IMR-90 (cell line): ENCODE data around the gene CAMTA1. TPM values are rescaled to one million over a fixed set of nuclear protein-coding genes. Genes with fewer than 3 reads are reported as not detected.
"Not testable (repeated sequence)": the region's sequence is repeated elsewhere in the genome, so short reads cannot be mapped to it uniquely, and the experiment has no call there.

Source experiments
- ATAC-seq: fragments of 200-7000 bp; cut with Tn5 transposase; 2 replicates; pipeline ENCODE4 v1.9.1; 2020; ENCODE audit warnings: low read depth, mild to moderate bottlenecking, moderate library complexity
- BruUV-seq: library from RNA; stranded (reverse); fragments of 400-500 nt; replicated peaks from 2 replicates; lab custom pipeline; 2021; lab: Mats Ljungman, UMichigan
- CTCF ChIA-PET: fragments of 300-600 bp; formaldehyde crosslinking; extraction: SDS; loops from one replicate; lab custom pipeline; 2021; ENCODE audit warnings: antibody characterized with exemption; lab: Yijun Ruan, JAX
- POLR2A ChIA-PET: fragments of 300-600 bp; sonication (Branson Sonifier 250); formaldehyde crosslinking; loops from one replicate; lab custom pipeline; 2022; ENCODE audit warnings: antibody characterized with exemption; ENCODE audit not compliant: unreplicated experiment; lab: Charles Lee
- DNase-seq: peaks from one replicate; pipeline ENCODE4 v3.0.0; 2013
- H2AFZ ChIP-seq: replicated peaks from 2 replicates; pipeline ENCODE3; 2013; ENCODE audit warnings: low read length, mild to moderate bottlenecking; ENCODE audit not compliant: poor library complexity
- H2AK5ac ChIP-seq: 2 replicates; pipeline ENCODE4 v1.6.1; 2013; ENCODE audit warnings: low read depth, low read length, inconsistent platforms
- H2AK9ac ChIP-seq: replicated peaks from 2 replicates; pipeline ENCODE3; 2013; ENCODE audit warnings: mild to moderate bottlenecking, low read depth, low read length, moderate library complexity; ENCODE audit not compliant: poor library complexity
- H2BK120ac ChIP-seq: 2 replicates; pipeline ENCODE4 v1.6.1; 2013; ENCODE audit warnings: low read depth, low read length, inconsistent platforms
- H2BK15ac ChIP-seq: 3 replicates; pipeline ENCODE4 v1.6.1; 2013; ENCODE audit warnings: low read depth, low read length, inconsistent platforms
- H2BK20ac ChIP-seq: 2 replicates; pipeline ENCODE4 v1.6.1; 2013; ENCODE audit warnings: low read depth, mild to moderate bottlenecking, inconsistent platforms, low read length, moderate library complexity
- H2BK5ac ChIP-seq: 2 replicates; pipeline ENCODE4 v1.6.1; 2013; ENCODE audit warnings: mild to moderate bottlenecking, low read depth, low read length, inconsistent platforms; ENCODE audit not compliant: poor library complexity, severe bottlenecking
- H3K14ac ChIP-seq: replicated peaks from 2 replicates; pipeline ENCODE4 v1.6.1; 2013; ENCODE audit warnings: low read depth, low read length, inconsistent platforms
- H3K18ac ChIP-seq: 2 replicates; pipeline ENCODE4 v1.6.1; 2013; ENCODE audit warnings: low read depth, low read length, control low read depth
- H3K23ac ChIP-seq: 2 replicates; pipeline ENCODE4 v1.6.1; 2013; ENCODE audit warnings: low read depth, low read length, inconsistent platforms
- H3K27ac ChIP-seq: 2 replicates; pipeline ENCODE4 v1.5.1; 2013; ENCODE audit warnings: mild to moderate bottlenecking, control low read depth, low read length; ENCODE audit not compliant: insufficient read depth
- H3K27me3 ChIP-seq: 2 replicates; pipeline ENCODE4 v1.6.1; 2013; ENCODE audit warnings: low read length; ENCODE audit not compliant: control insufficient read depth, insufficient read depth
- H3K36me3 ChIP-seq: 2 replicates; pipeline ENCODE4 v1.6.1; 2013; ENCODE audit warnings: low read length, mixed read lengths; ENCODE audit not compliant: control insufficient read depth, insufficient read depth
- H3K4ac ChIP-seq: 2 replicates; pipeline ENCODE4 v1.6.1; 2013; ENCODE audit warnings: low read depth, low read length, inconsistent platforms
- H3K4me1 ChIP-seq: 2 replicates; pipeline ENCODE4 v1.6.1; 2013; ENCODE audit warnings: low read length, mixed read lengths; ENCODE audit not compliant: control insufficient read depth, insufficient read depth
- H3K4me2 ChIP-seq: 2 replicates; pipeline ENCODE4 v1.6.1; 2013; ENCODE audit warnings: low read depth, mild to moderate bottlenecking, control low read depth, low read length, moderate library complexity
- H3K4me3 ChIP-seq: 2 replicates; pipeline ENCODE4 v1.5.1; 2013; ENCODE audit warnings: low read depth, mild to moderate bottlenecking, control low read depth, low read length, moderate library complexity; ENCODE audit not compliant: insufficient read depth
- H3K56ac ChIP-seq: 2 replicates; pipeline ENCODE4 v1.6.1; 2013; ENCODE audit warnings: low read length, inconsistent platforms; ENCODE audit not compliant: insufficient read depth; ENCODE audit errors: extremely low read depth
- H3K79me1 ChIP-seq, 2 experiments: 2 replicates each; pipeline ENCODE4 v1.6.1; 2013; ENCODE audit warnings: low read length in 2 of 2, inconsistent platforms in 1 of 2, low read depth in 1 of 2
- H3K9ac ChIP-seq: 2 replicates; pipeline ENCODE4 v1.6.1; 2013; ENCODE audit warnings: low read depth, low read length, control low read depth
- H3K9me1 ChIP-seq: 2 replicates; pipeline ENCODE4 v1.6.1; 2013; ENCODE audit warnings: low read length, inconsistent platforms; ENCODE audit not compliant: insufficient read depth
- H3K9me3 ChIP-seq: 2 replicates; pipeline ENCODE4 v1.6.1; 2013; ENCODE audit warnings: low read length; ENCODE audit not compliant: control insufficient read depth, insufficient read depth
- H4K20me1 ChIP-seq: 2 replicates; pipeline ENCODE4 v1.6.1; 2013; ENCODE audit warnings: low read length, inconsistent platforms; ENCODE audit not compliant: insufficient read depth
- H4K5ac ChIP-seq: 2 replicates; pipeline ENCODE4 v1.6.1; 2013; ENCODE audit warnings: mild to moderate bottlenecking, low read depth, low read length, control low read depth
- H4K8ac ChIP-seq, 2 experiments: 2 replicates each; pipeline ENCODE4 v1.6.1; 2013; ENCODE audit warnings: low read depth in 2 of 2, low read length in 2 of 2, control low read depth in 1 of 2, inconsistent platforms in 1 of 2
- H4K91ac ChIP-seq: 2 replicates; pipeline ENCODE4 v1.6.1; 2013; ENCODE audit warnings: low read depth, low read length, inconsistent platforms; ENCODE audit not compliant: insufficient read depth
- BHLHE40 ChIP-seq: fragments of 150-350 bp; IDR thresholded peaks from 2 replicates; pipeline ENCODE4 v1.6.1; 2016; ENCODE audit warnings: mild to moderate bottlenecking, low read depth, low read length
- CEBPB ChIP-seq: IDR thresholded peaks from 2 replicates; pipeline ENCODE4 v1.6.1; 2012; ENCODE audit warnings: low read depth, low read length, improper control_type of control experiment
- MAZ ChIP-seq: IDR thresholded peaks from 2 replicates; pipeline ENCODE4 v1.6.1; 2012; ENCODE audit warnings: low read depth, mild to moderate bottlenecking, low read length, improper control_type of control experiment, moderate library complexity, borderline replicate concordance
- WGBS, 2 experiments: methylation state at CpG; one replicate each; pipeline versions ENCODE4 v1.1.5 to v1.1.7; 2013; ENCODE audit warnings: missing lambda C conversion rate in 2 of 2; ENCODE audit not compliant: insufficient read length in 1 of 2; ENCODE audit errors: extremely low coverage in 2 of 2; 5-methylcytosine and 5-hydroxymethylcytosine counted together
- dilution Hi-C: fragments of 300-500 bp; cut with HindIII; formaldehyde crosslinking; loops from one replicate; pipeline ENCODE4 v1.14.3; 2018; ENCODE audit warnings: low sequenced_read_pairs; ENCODE audit not compliant: unreplicated experiment
- in situ Hi-C: fragments of 300-500 bp; cut with MboI; formaldehyde crosslinking; loops from 3 replicates; pipeline ENCODE4 v1.14.3; 2019; ENCODE audit warnings: low sequenced_read_pairs, inconsistent platforms, mixed read lengths
- intact Hi-C: fragments of 100-400 bp; cut with micrococcal nuclease; formaldehyde crosslinking; loops from 2 replicates; pipeline ENCODE4 v1.10.0; 2022
- polyA plus RNA-seq, 3 experiments: library from polyadenylated mRNA; depleted of rRNA; stranded (reverse); fragments of >200 nt; gene quantifications; 2 replicates each; pipeline ENCODE4 v1.2.3, GENCODE V29; 2012; ENCODE audit warnings: low replicate concordance in 1 of 3
- total RNA-seq: library from RNA; depleted of rRNA; stranded (reverse); fragments of >200 nt; gene quantifications from 2 replicates; pipeline ENCODE4 v1.2.3, GENCODE V29; 2012

The CAMTA1 gene
- total and polyA plus RNA-seq, 2 of the 4 experiments (the other 2 are of a cell fraction) = 35.5 to 74.3 TPM

- no peak overlapping the region for H3K4ac ChIP-seq
Observed at GRCh38 chr1:7159116-7159781, 374.0 kb downstream of the CAMTA1 start.

GRCh38 chr1:7168554-7168953, 383.3 kb downstream of the CAMTA1 start:
- H3K14ac ChIP-seq, H2BK120ac ChIP-seq, H3K9me1 ChIP-seq, H3K27ac ChIP-seq, H3K4me1 ChIP-seq, H4K20me1 ChIP-seq, H3K9me3 ChIP-seq, dilution Hi-C loops, H3K4me3 ChIP-seq, H3K56ac ChIP-seq, POLR2A ChIA-PET, H3K9ac ChIP-seq, DNase-seq, H2BK5ac ChIP-seq, H3K18ac ChIP-seq, in situ Hi-C loops, H2AFZ ChIP-seq, H4K8ac ChIP-seq, ATAC-seq, CTCF ChIA-PET, H4K5ac ChIP-seq, intact Hi-C loops, H3K4me2 ChIP-seq, H2AK9ac ChIP-seq, H3K23ac ChIP-seq, H4K91ac ChIP-seq, H3K36me3 ChIP-seq, BruUV-seq, H2BK15ac ChIP-seq, H3K4ac ChIP-seq, H3K79me1 ChIP-seq, H2AK5ac ChIP-seq, H2BK20ac ChIP-seq: not testable (repeated sequence)
- WGBS, 2 experiments = no CpG with 5 or more reads among the region's 2 CpGs
- peaks cover 13% of the 10 kb centered on the region for H3K27me3 ChIP-seq

More at GRCh38 chr1:7159116-7159781, 374.0 kb downstream of the CAMTA1 start:
- Histone ChIP-seq H3K4me1 (no peaks in the 10 kb centered on the region), H3K4me2 (no peak overlapping the region; the same call in 1 of the 2 replicates), H2BK20ac (no peak overlapping the region), H2AK9ac (no peak overlapping the region), H3K23ac (no peak overlapping the region), H3K18ac (no peak overlapping the region), H4K91ac (no peak overlapping the region), H4K20me1 (no peaks in the 10 kb centered on the region), H3K9ac (no peak overlapping the region), H4K8ac (no peak overlapping the region), H3K27me3 (peaks cover 18% of the 10 kb centered on the region), H3K9me1 (no peaks in the 10 kb centered on the region), H4K5ac (no peak overlapping the region), H2BK120ac (no peak overlapping the region), H3K36me3 (no peaks in the 10 kb centered on the region), H3K56ac (no peak overlapping the region), H3K14ac (no peak overlapping the region), H3K27ac (no peak overlapping the region), H2AFZ (no peak overlapping the region), H2BK15ac (no peak overlapping the region), H3K4me3 (no peak overlapping the region), H2AK5ac (no peak overlapping the region), H3K79me1 (no peaks in the 10 kb centered on the region), H3K9me3 (peaks cover 3% of the 10 kb centered on the region; the same call in 1 of the 2 replicates), H2BK5ac (no peak overlapping the region)
- BruUV-seq = no TSS peak
- WGBS, 2 experiments = 42% methylated on average over 2 of the region's 6 CpGs; no CpG with 5 or more reads in 1 of the 2 experiments
- CTCF ChIA-PET = no interaction called here
- intact Hi-C loops = no loop called here
- dilution Hi-C loops = no loop called here
- DNase-seq (no peak), ATAC-seq (no peak)
- POLR2A ChIA-PET = no interaction called here
- TF ChIP-seq MAZ (no peak), CEBPB (peak; percentile 44), BHLHE40 (no peak)
- in situ Hi-C loops = no loop called here
